Sigmoid colon (tissue), 4 donors: Measurements from ENCODE around the gene PADI6.

Experiments
- CTCF ChIP-seq, 4 experiments: fragments of 450-650 bp in 3 of 4; fragments of 200-600 bp in 1 of 4; IDR thresholded peaks; one replicate each; pipeline ENCODE4 v1.5.1; 2016 to 2019; ENCODE audit warnings: antibody characterized with exemption in 4 of 4, mild to moderate bottlenecking in 3 of 4, moderate library complexity in 2 of 4
- EP300 ChIP-seq, 4 donors: sonication (generic); formaldehyde crosslinking; IDR thresholded peaks; one replicate each; pipeline ENCODE4 v1.6.1; 2017; ENCODE audit warnings: antibody characterized with exemption in 4 of 4
- POLR2A ChIP-seq, 2 donors: fragments of 450-650 bp; IDR thresholded peaks; one replicate each; pipeline ENCODE4 v1.6.1; 2016; ENCODE audit warnings: antibody characterized with exemption in 2 of 2, mild to moderate bottlenecking in 2 of 2, moderate library complexity in 2 of 2

GRCh38 chr1:17440827-17441168 lies 68.8 kb downstream of the PADI6 start:
- TF ChIP-seq POLR2A (IDR thresholded peaks at IDR 0.05) (no peak), CTCF (IDR thresholded peaks at IDR 0.05) (no peak), EP300 (IDR thresholded peaks at IDR 0.05) (no peak)
